Uterus (tissue), 2 donors: ENCODE results near the gene FYN.

Experiments
- POLR2A ChIP-seq, 2 donors: fragments of 450-650 bp; IDR thresholded peaks; one replicate each; pipeline ENCODE4 v1.6.1; 2016; ENCODE audit warnings: antibody characterized with exemption in 2 of 2, mild to moderate bottlenecking in 1 of 2, moderate library complexity in 1 of 2
- TF ChIP-seq, protein P1 (sequence below), 4 experiments: fragments of 200-600 bp in 2 of 4; fragments of 450-650 bp in 2 of 4; sonication (generic) in 2 of 4; IDR thresholded peaks; one replicate each; pipeline ENCODE4 v1.5.1; 2016 to 2019; ENCODE audit warnings: antibody characterized with exemption in 4 of 4, mild to moderate bottlenecking in 2 of 4, moderate library complexity in 1 of 4

DNA sequence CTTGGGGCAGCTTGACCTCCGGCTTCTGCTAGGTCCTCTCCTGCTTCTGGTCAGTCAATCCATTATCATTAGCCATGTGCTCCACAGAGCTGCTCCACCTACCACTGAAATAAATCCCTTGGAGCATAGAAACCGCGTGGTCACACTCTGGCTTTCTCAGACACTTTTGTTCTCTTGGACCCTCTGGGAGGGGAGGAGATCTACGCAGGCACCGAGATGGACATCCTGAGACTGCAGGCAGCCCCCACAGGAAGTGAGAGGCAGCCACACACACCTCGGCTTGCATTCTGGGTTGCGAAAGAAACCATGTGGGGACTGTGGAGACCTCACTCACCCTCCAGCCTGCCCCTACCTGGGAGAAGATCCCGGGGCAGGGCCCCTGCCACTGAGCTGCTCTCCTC is 79.5 kb downstream of the FYN start:
- TF ChIP-seq, protein P1, sequence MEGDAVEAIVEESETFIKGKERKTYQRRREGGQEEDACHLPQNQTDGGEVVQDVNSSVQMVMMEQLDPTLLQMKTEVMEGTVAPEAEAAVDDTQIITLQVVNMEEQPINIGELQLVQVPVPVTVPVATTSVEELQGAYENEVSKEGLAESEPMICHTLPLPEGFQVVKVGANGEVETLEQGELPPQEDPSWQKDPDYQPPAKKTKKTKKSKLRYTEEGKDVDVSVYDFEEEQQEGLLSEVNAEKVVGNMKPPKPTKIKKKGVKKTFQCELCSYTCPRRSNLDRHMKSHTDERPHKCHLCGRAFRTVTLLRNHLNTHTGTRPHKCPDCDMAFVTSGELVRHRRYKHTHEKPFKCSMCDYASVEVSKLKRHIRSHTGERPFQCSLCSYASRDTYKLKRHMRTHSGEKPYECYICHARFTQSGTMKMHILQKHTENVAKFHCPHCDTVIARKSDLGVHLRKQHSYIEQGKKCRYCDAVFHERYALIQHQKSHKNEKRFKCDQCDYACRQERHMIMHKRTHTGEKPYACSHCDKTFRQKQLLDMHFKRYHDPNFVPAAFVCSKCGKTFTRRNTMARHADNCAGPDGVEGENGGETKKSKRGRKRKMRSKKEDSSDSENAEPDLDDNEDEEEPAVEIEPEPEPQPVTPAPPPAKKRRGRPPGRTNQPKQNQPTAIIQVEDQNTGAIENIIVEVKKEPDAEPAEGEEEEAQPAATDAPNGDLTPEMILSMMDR (IDR thresholded peaks at IDR 0.05) = no peak
- no peak for TF ChIP-seq POLR2A (IDR thresholded peaks at IDR 0.05)
